ENCODE measurements around the gene CDHR5. TPM values are rescaled to one million over a fixed set of nuclear protein-coding genes. Genes with fewer than 3 reads are reported as not detected.
"Not testable (repeated sequence)": the region's sequence is repeated elsewhere in the genome, so short reads cannot be mapped to it uniquely, and the experiment has no call there.

Gene CDHR5
- polyA plus RNA-seq, 1 donor: 763 TPM

GRCh38 chr11:575313-575995 lies 49.3 kb downstream of the CDHR5 start:
- peak overlapping the region; percentile 41 for H3K4me3 ChIP-seq (ENCODE audit: low read length)
- DNase-seq: peak; percentile 59 to 72
- no CpG with 5 or more reads among the region's 81 CpGs for WGBS (ENCODE audit: insufficient coverage, low lambda C conversion rate)
- H3K4me1 ChIP-seq (ENCODE audit: control insufficient read depth, insufficient read depth, low read length): peaks cover 43% of the 10 kb centered on the region
- no peaks in the 10 kb centered on the region for H3K36me3 ChIP-seq (ENCODE audit: control insufficient read depth, insufficient read depth, low read length)
- H3K9me3 ChIP-seq (ENCODE audit: control insufficient read depth, low read depth, low read length): no peaks in the 10 kb centered on the region
- no peak overlapping the region for H3K27ac ChIP-seq (ENCODE audit: low read length)
- H3K27me3 ChIP-seq (ENCODE audit: control insufficient read depth, insufficient read depth, low read length): peaks cover 24% of the 10 kb centered on the region

GRCh38 chr11:574632-575312 lies 50.0 kb downstream of the CDHR5 start:
- Histone ChIP-seq H3K27ac (ENCODE audit: low read length) (no peak overlapping the region), H3K4me1 (ENCODE audit: control insufficient read depth, insufficient read depth, low read length) (peaks cover 38% of the 10 kb centered on the region), H3K36me3 (ENCODE audit: control insufficient read depth, insufficient read depth, low read length) (no peaks in the 10 kb centered on the region), H3K4me3 (ENCODE audit: low read length) (peak overlapping the region; percentile 41), H3K9me3 (ENCODE audit: control insufficient read depth, low read depth, low read length) (no peaks in the 10 kb centered on the region), H3K27me3 (ENCODE audit: control insufficient read depth, insufficient read depth, low read length) (peaks cover 25% of the 10 kb centered on the region)
- peak in 1 of 2 donors; percentile 35 for DNase-seq
- WGBS (ENCODE audit: insufficient coverage, low lambda C conversion rate): no CpG with 5 or more reads among the region's 25 CpGs

GRCh38 chr11:574031-574570 lies 50.7 kb downstream of the CDHR5 start:
- peak in 1 of 2 donors; percentile 64 for DNase-seq
- H3K9me3 ChIP-seq (ENCODE audit: control insufficient read depth, low read depth, low read length); H3K36me3 ChIP-seq (ENCODE audit: control insufficient read depth, insufficient read depth, low read length); H3K27ac ChIP-seq (ENCODE audit: low read length); H3K4me3 ChIP-seq (ENCODE audit: low read length): not testable (repeated sequence)
- 0% methylated on average over 1 of the region's 14 CpGs for WGBS (ENCODE audit: insufficient coverage, low lambda C conversion rate)
- peaks cover 31% of the 10 kb centered on the region for H3K27me3 ChIP-seq (ENCODE audit: control insufficient read depth, insufficient read depth, low read length)
- H3K4me1 ChIP-seq (ENCODE audit: control insufficient read depth, insufficient read depth, low read length): peaks cover 37% of the 10 kb centered on the region

GRCh38 chr11:573146-573759 lies 51.5 kb downstream of the CDHR5 start:
- no peak for DNase-seq
- Histone ChIP-seq H3K9me3 (ENCODE audit: control insufficient read depth, low read depth, low read length) (no peaks in the 10 kb centered on the region), H3K4me1 (ENCODE audit: control insufficient read depth, insufficient read depth, low read length) (peaks cover 30% of the 10 kb centered on the region), H3K27me3 (ENCODE audit: control insufficient read depth, insufficient read depth, low read length) (peaks cover 33% of the 10 kb centered on the region), H3K4me3 (ENCODE audit: low read length) (no peak overlapping the region), H3K27ac (ENCODE audit: low read length) (no peak overlapping the region), H3K36me3 (ENCODE audit: control insufficient read depth, insufficient read depth, low read length) (no peaks in the 10 kb centered on the region)
- WGBS (ENCODE audit: insufficient coverage, low lambda C conversion rate): 100% methylated on average over 2 of the region's 16 CpGs

GRCh38 chr11:571802-572185 lies 53.0 kb downstream of the CDHR5 start:
- no peak for DNase-seq
- no CpG with 5 or more reads among the region's 8 CpGs for WGBS (ENCODE audit: insufficient coverage, low lambda C conversion rate)
- peaks cover 33% of the 10 kb centered on the region for H3K27me3 ChIP-seq (ENCODE audit: control insufficient read depth, insufficient read depth, low read length)
- H3K36me3 ChIP-seq (ENCODE audit: control insufficient read depth, insufficient read depth, low read length): no peaks in the 10 kb centered on the region
- H3K27ac ChIP-seq (ENCODE audit: low read length): no peak overlapping the region
- peaks cover 28% of the 10 kb centered on the region for H3K4me1 ChIP-seq (ENCODE audit: control insufficient read depth, insufficient read depth, low read length)
- no peaks in the 10 kb centered on the region for H3K9me3 ChIP-seq (ENCODE audit: control insufficient read depth, low read depth, low read length)
- no peak overlapping the region for H3K4me3 ChIP-seq (ENCODE audit: low read length)

- no peak overlapping the region for H3K27ac ChIP-seq (ENCODE audit: low read length)
- H3K27me3 ChIP-seq (ENCODE audit: control insufficient read depth, insufficient read depth, low read length): peaks cover 21% of the 10 kb centered on the region
- H3K9me3 ChIP-seq (ENCODE audit: control insufficient read depth, low read depth, low read length): no peaks in the 10 kb centered on the region
- no CpG with 5 or more reads among the region's 36 CpGs for WGBS (ENCODE audit: insufficient coverage, low lambda C conversion rate)
- no peaks in the 10 kb centered on the region for H3K36me3 ChIP-seq (ENCODE audit: control insufficient read depth, insufficient read depth, low read length)
- peak overlapping the region; percentile 63 for H3K4me3 ChIP-seq (ENCODE audit: low read length)
- peaks cover 20% of the 10 kb centered on the region for H3K4me1 ChIP-seq (ENCODE audit: control insufficient read depth, insufficient read depth, low read length)
- DNase-seq: peak in 1 of 2 donors; percentile 39
Observed at GRCh38 chr11:569158-569885, 55.4 kb downstream of the CDHR5 start.

- H3K36me3 ChIP-seq (ENCODE audit: control insufficient read depth, insufficient read depth, low read length): peaks cover 7% of the 10 kb centered on the region
- peaks cover 16% of the 10 kb centered on the region for H3K4me1 ChIP-seq (ENCODE audit: control insufficient read depth, insufficient read depth, low read length)
- H3K9me3 ChIP-seq (ENCODE audit: control insufficient read depth, low read depth, low read length): no peaks in the 10 kb centered on the region
- no peak overlapping the region for H3K27ac ChIP-seq (ENCODE audit: low read length)
- peaks cover 18% of the 10 kb centered on the region for H3K27me3 ChIP-seq (ENCODE audit: control insufficient read depth, insufficient read depth, low read length)
- DNase-seq: peak; percentile 95 to 98
- WGBS (ENCODE audit: insufficient coverage, low lambda C conversion rate): no CpG with 5 or more reads among the region's 123 CpGs
- peak overlapping the region; percentile 63 for H3K4me3 ChIP-seq (ENCODE audit: low read length)
Observed at GRCh38 chr11:568306-569157, 56.2 kb downstream of the CDHR5 start.

- H3K4me1 ChIP-seq (ENCODE audit: control insufficient read depth, insufficient read depth, low read length): peaks cover 11% of the 10 kb centered on the region
- H3K4me3 ChIP-seq (ENCODE audit: low read length): peak overlapping the region; percentile 41
- H3K27me3 ChIP-seq (ENCODE audit: control insufficient read depth, insufficient read depth, low read length): peaks cover 13% of the 10 kb centered on the region
- H3K9me3 ChIP-seq (ENCODE audit: control insufficient read depth, low read depth, low read length): no peaks in the 10 kb centered on the region
- H3K36me3 ChIP-seq (ENCODE audit: control insufficient read depth, insufficient read depth, low read length): peaks cover 15% of the 10 kb centered on the region
- H3K27ac ChIP-seq (ENCODE audit: low read length): no peak overlapping the region
- no peak for DNase-seq
- no CpG with 5 or more reads among the region's 41 CpGs for WGBS (ENCODE audit: insufficient coverage, low lambda C conversion rate)
Observed at GRCh38 chr11:567629-568292, 57.0 kb downstream of the CDHR5 start.

- H3K9me3 ChIP-seq (ENCODE audit: control insufficient read depth, low read depth, low read length): no peaks in the 10 kb centered on the region
- WGBS (ENCODE audit: insufficient coverage, low lambda C conversion rate): 90% methylated on average over 2 of the region's 18 CpGs
- H3K27ac ChIP-seq (ENCODE audit: low read length): no peak overlapping the region
- DNase-seq: no peak
- H3K4me1 ChIP-seq (ENCODE audit: control insufficient read depth, insufficient read depth, low read length): peaks cover 15% of the 10 kb centered on the region
- peaks cover 21% of the 10 kb centered on the region for H3K36me3 ChIP-seq (ENCODE audit: control insufficient read depth, insufficient read depth, low read length)
- no peak overlapping the region for H3K4me3 ChIP-seq (ENCODE audit: low read length)
- H3K27me3 ChIP-seq (ENCODE audit: control insufficient read depth, insufficient read depth, low read length): peaks cover 13% of the 10 kb centered on the region
Observed at GRCh38 chr11:567011-567628, 57.6 kb downstream of the CDHR5 start.

Data from large intestine (tissue), 3 donors.